Measurements from ENCODE around the gene GFY.
A peak's percentile ranks its signal among the peaks of the same experiment; 100 is the strongest.

Gene GFY

GRCh38 chr19:49473868-49474541 lies 48.8 kb downstream of the GFY start, which contains the start of gene FLT3LG:
Gene FLT3LG (plus strand): TSS chr19:49474215. CDS start chr19:49474640, 425 bp downstream.
- DNase-seq = peak; percentile 97

GRCh38 chr19:49474542-49474924 lies 49.3 kb downstream of the GFY start:
- no peak for DNase-seq

DNA sequence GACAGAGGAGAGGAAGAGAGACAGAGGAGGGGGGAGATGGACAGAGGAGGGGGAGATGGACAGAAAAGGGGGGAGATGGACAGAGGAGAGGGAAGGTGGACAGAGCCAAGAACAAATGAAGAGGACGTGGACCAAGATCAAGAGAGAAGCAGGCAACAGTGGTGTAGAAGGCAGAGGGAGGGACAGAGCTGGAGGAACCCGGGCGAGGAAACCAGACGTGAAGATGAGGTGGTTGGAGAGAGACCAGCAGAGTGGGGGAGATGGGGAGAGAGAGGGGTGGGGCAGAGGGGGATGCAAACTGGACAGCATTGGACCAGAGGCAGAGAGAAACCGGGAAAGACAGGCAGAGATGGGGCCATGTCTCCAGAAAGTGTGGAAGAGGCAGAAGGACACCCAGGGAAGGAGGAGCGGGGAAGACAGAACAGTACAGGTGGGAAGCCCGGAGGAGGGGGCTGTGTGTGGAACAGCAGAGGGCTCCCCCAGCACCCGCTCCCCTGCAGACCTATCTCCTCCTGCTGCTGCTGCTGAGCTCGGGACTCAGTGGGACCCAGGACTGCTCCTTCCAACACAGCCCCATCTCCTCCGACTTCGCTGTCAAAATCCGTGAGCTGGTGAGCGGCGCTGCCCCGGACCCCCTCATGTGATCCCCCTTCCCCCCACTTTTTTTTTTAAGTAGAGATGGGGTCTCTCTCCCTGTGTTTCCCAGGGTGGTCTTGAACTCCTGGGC lies 50.2 kb downstream of the GFY start:
- no peak for DNase-seq

DNA sequence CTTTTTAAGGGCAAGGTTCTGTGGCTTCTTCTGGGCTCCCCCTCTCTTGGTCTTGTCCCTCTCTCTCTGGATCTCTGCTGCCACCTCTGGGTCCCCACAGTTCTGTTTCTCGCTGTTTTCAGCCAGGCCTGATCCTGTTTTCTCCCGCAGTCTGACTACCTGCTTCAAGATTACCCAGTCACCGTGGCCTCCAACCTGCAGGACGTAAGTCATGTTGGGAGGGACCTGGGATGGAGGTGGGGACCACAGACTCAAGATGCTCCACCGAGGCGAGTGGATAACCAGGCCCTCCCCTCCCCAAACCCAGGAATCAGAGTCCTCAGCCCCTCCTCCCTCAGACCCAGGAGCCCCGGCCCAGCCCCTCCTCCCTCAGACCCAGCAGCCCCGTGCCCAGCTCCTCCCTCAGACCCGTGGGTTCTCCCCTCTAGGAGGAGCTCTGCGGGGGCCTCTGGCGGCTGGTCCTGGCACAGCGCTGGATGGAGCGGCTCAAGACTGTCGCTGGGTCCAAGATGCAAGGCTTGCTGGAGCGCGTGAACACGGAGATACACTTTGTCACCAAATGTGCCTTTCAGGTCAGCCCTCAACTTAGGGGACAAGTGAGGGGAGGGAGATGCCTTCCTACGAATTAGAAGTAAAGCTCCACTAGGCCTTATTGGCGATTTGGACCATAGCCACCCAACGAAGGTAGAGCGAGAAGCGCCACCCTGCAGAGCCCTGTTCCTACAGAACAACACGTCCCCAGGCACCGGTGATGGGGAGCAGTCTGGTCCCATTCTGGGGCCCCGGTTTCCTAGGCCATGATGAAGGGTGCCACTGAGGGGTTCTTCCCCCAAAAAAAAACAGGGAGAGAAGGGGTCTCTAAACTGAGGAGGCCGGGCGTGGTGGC lies 51.0 kb downstream of the GFY start:
- peak; percentile 78 for DNase-seq
